ENCODE measurements around the gene NLRC3.

GRCh38 chr16:3513892-3514583, 63.2 kb downstream of the NLRC3 start:
- no peak for TF ChIP-seq EP300 (IDR thresholded peaks at IDR 0.05)
- no peak for TF ChIP-seq CTCF (IDR thresholded peaks at IDR 0.05)
